Measurements from ENCODE around the gene STX16.

DNA sequence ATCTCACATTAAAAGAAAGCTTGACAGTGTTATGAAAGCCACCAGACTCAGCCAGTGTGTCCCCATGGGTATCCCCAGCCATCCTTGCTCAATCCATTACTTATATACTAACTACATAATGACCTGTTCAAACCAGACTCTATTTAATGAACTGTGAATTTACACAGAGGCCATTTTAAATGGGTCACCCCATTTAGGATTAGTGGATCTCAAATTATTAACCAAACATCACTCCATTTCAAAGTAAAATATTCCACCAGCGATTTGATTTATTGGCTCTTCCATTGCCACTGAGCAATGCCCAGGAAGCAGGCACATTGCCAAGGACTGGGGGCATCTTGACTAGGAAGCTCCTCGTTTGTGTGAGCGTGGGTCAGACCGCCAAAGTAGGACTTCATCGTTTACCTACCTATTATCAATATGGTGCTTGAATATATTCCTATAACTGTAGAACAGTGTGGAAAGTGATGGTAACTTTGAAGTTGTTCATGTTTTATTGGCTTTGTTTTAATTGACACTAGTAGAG, 26.1 kb downstream of the STX16 start:
- no peak for TF ChIP-seq EZH2 (IDR thresholded peaks at IDR 0.05; ENCODE audit: borderline replicate concordance, insufficient read depth, low read depth, low read length, poor library complexity, severe bottlenecking)
- TF ChIP-seq, protein P1, sequence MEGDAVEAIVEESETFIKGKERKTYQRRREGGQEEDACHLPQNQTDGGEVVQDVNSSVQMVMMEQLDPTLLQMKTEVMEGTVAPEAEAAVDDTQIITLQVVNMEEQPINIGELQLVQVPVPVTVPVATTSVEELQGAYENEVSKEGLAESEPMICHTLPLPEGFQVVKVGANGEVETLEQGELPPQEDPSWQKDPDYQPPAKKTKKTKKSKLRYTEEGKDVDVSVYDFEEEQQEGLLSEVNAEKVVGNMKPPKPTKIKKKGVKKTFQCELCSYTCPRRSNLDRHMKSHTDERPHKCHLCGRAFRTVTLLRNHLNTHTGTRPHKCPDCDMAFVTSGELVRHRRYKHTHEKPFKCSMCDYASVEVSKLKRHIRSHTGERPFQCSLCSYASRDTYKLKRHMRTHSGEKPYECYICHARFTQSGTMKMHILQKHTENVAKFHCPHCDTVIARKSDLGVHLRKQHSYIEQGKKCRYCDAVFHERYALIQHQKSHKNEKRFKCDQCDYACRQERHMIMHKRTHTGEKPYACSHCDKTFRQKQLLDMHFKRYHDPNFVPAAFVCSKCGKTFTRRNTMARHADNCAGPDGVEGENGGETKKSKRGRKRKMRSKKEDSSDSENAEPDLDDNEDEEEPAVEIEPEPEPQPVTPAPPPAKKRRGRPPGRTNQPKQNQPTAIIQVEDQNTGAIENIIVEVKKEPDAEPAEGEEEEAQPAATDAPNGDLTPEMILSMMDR (IDR thresholded peaks at IDR 0.05): no peak

Measured in B cell (primary cell).